ENCODE measurements around the gene HSPE1. TPM values are rescaled to one million over a fixed set of nuclear protein-coding genes. Genes with fewer than 3 reads are reported as not detected.

HSPE1 gene
- total RNA-seq, 1 experiment from 2014 or later = 372 TPM

- no peak for TF ChIP-seq E2F5 (CRISPR knock-in tag; IDR thresholded peaks at IDR 0.05)
- TF ChIP-seq JUN (CRISPR knock-in tag; IDR thresholded peaks at IDR 0.05) = no peak
- TF ChIP-seq ZNF219 (CRISPR knock-in tag; IDR thresholded peaks at IDR 0.05; ENCODE audit: borderline replicate concordance) = no peak
- no peak for TF ChIP-seq ELF4 (CRISPR knock-in tag; IDR thresholded peaks at IDR 0.05; ENCODE audit: low read depth)
- no peak for TF ChIP-seq ZNF121 (CRISPR knock-in tag; IDR thresholded peaks at IDR 0.05)
- no peak for TF ChIP-seq MAX (CRISPR knock-in tag; IDR thresholded peaks at IDR 0.05)
- no peak for TF ChIP-seq ZNF425 (CRISPR knock-in tag; conservative IDR thresholded peaks at IDR 0.05)
- TF ChIP-seq ATF1 (CRISPR knock-in tag; IDR thresholded peaks at IDR 0.05) = no peak
- TF ChIP-seq HMGA2 (CRISPR knock-in tag; IDR thresholded peaks at IDR 0.05) = no peak
- TF ChIP-seq SMAD3 (CRISPR knock-in tag; IDR thresholded peaks at IDR 0.05; ENCODE audit: borderline replicate concordance) = no peak
- TF ChIP-seq ESRRA (CRISPR knock-in tag; IDR thresholded peaks at IDR 0.05; ENCODE audit: borderline replicate concordance) = no peak
These were observed 38.2 kb downstream of the HSPE1 start (continued) for GRCh38 chr2:197538412-197538811.

- Mint-ChIP-seq H3K27ac (no peak overlapping the region), H3K36me3 (peaks cover 76% of the 10 kb centered on the region), H3K27me3 (ENCODE audit: low read depth) (no peaks in the 10 kb centered on the region), H3K4me3 (no peak overlapping the region), H3K9me3 (no peaks in the 10 kb centered on the region), H3K4me1 (peaks cover 13% of the 10 kb centered on the region)
- CTCF ChIA-PET = no interaction called here
- TF ChIP-seq ZNF671 (CRISPR knock-in tag; IDR thresholded peaks at IDR 0.05) (no peak), ERG (CRISPR knock-in tag; IDR thresholded peaks at IDR 0.05) (no peak), SOX15 (CRISPR knock-in tag; IDR thresholded peaks at IDR 0.05) (no peak), NR1H2 (CRISPR knock-in tag; IDR thresholded peaks at IDR 0.05) (no peak), TCF7 (CRISPR knock-in tag; IDR thresholded peaks at IDR 0.05; ENCODE audit: low read depth) (no peak), ZNF532 (CRISPR knock-in tag; IDR thresholded peaks at IDR 0.05; ENCODE audit: borderline replicate concordance) (no peak), FOXP1 (CRISPR knock-in tag; IDR thresholded peaks at IDR 0.05; ENCODE audit: borderline replicate concordance) (no peak), EMX1 (CRISPR knock-in tag; IDR thresholded peaks at IDR 0.05) (no peak), CREB1 (CRISPR knock-in tag; IDR thresholded peaks at IDR 0.05) (no peak), PREB (CRISPR knock-in tag; IDR thresholded peaks at IDR 0.05; ENCODE audit: borderline replicate concordance) (no peak), ATF1 (CRISPR knock-in tag; IDR thresholded peaks at IDR 0.05) (no peak)
- DNase-seq (ENCODE audit: low spot score) = no peak
- ATAC-seq = no peak
- POLR2A ChIA-PET = interaction anchor here (0.6 kb wide), 1 partner anchor 20 kb away, joined by 4 read pairs; no protein-coding TSS in a partner anchor
These were observed 39.6 kb downstream of the HSPE1 start for GRCh38 chr2:197539734-197540133.
